SK-N-SH (cell line): ENCODE data around the gene PTCD2.

Experiments
- EZH2phosphoT487 ChIP-seq: fragments of 200-600 bp; sonication (generic); IDR thresholded peaks from 2 replicates; pipeline ENCODE4 v1.6.1; 2017; ENCODE audit warnings: low read depth, mixed run types, mild to moderate bottlenecking, antibody characterized with exemption, moderate library complexity, borderline replicate concordance
- NRF1 ChIP-seq: IDR thresholded peaks from 2 replicates; pipeline ENCODE4 v1.6.1; 2012; ENCODE audit warnings: low read depth, mild to moderate bottlenecking, low read length
- POLR2AphosphoS5 ChIP-seq: IDR thresholded peaks from 2 replicates; pipeline ENCODE4 v1.6.1; 2012; ENCODE audit warnings: low read depth, low read length
- RAD21 ChIP-seq: IDR thresholded peaks from 2 replicates; pipeline ENCODE4 v1.6.1; 2012; ENCODE audit warnings: mild to moderate bottlenecking, low read length
- RCOR1 ChIP-seq: fragments of 150-350 bp; IDR thresholded peaks from 2 replicates; pipeline ENCODE4 v1.6.1; 2017; ENCODE audit warnings: antibody characterized with exemption, low read length
- RFX5 ChIP-seq: IDR thresholded peaks from 2 replicates; pipeline ENCODE4 v1.6.1; 2012; ENCODE audit warnings: mild to moderate bottlenecking, improper control_type of control experiment, low read length
- SMC3 ChIP-seq: IDR thresholded peaks from 2 replicates; pipeline ENCODE4 v1.6.1; 2012; ENCODE audit warnings: low read depth, low read length, improper control_type of control experiment
- TAF1 ChIP-seq: IDR thresholded peaks from 2 replicates; pipeline ENCODE4 v1.6.1; 2012; ENCODE audit warnings: low read depth, mild to moderate bottlenecking, low read length, moderate library complexity, borderline replicate concordance
- TCF12 ChIP-seq: IDR thresholded peaks from 2 replicates; pipeline ENCODE4 v1.4.0; 2012
- TF ChIP-seq, protein P1 (sequence below): fragments of 200-600 bp; sonication (generic); IDR thresholded peaks from 2 replicates; pipeline ENCODE4 v1.6.1; 2017; ENCODE audit warnings: antibody characterized with exemption, mild to moderate bottlenecking, moderate library complexity
- TF ChIP-seq, protein P2 (sequence below): IDR thresholded peaks from 2 replicates; pipeline ENCODE4 v1.4.0; 2012; ENCODE audit warnings: low read depth, borderline replicate concordance
- TF ChIP-seq, protein P3 (sequence below): IDR thresholded peaks from 2 replicates; pipeline ENCODE4 v1.4.0; 2012; ENCODE audit warnings: low read depth
- TF ChIP-seq, protein P4 (sequence below): IDR thresholded peaks from 2 replicates; pipeline ENCODE4 v1.6.1; 2012; ENCODE audit warnings: mild to moderate bottlenecking, low read depth, low read length, moderate library complexity
- TF ChIP-seq, protein P5 (sequence below): fragments of 150-350 bp; IDR thresholded peaks from 2 replicates; pipeline ENCODE4 v1.6.1; 2017; ENCODE audit warnings: antibody characterized with exemption, low read length, low read depth, borderline replicate concordance

DNA sequence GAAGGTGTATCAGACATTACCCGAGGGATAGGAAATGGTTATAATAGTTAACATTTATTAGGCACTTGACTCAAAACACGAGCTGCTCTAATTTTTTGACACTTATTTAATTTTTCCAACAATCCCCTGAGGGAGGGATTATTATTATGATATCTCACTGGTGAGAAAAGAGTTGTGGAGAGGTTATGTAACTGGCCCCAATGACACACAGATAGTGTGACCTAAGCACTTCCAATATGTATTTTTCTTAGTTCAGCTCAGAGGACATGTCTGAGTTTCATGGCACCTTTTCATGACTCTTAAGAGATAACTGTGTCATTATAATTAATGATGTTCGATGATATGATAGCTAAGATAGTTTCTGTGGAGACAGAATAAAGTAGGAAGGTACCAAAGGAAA is 86.9 kb downstream of the PTCD2 start:
- TF ChIP-seq, protein P1, sequence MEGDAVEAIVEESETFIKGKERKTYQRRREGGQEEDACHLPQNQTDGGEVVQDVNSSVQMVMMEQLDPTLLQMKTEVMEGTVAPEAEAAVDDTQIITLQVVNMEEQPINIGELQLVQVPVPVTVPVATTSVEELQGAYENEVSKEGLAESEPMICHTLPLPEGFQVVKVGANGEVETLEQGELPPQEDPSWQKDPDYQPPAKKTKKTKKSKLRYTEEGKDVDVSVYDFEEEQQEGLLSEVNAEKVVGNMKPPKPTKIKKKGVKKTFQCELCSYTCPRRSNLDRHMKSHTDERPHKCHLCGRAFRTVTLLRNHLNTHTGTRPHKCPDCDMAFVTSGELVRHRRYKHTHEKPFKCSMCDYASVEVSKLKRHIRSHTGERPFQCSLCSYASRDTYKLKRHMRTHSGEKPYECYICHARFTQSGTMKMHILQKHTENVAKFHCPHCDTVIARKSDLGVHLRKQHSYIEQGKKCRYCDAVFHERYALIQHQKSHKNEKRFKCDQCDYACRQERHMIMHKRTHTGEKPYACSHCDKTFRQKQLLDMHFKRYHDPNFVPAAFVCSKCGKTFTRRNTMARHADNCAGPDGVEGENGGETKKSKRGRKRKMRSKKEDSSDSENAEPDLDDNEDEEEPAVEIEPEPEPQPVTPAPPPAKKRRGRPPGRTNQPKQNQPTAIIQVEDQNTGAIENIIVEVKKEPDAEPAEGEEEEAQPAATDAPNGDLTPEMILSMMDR: no peak
- no peak for TF ChIP-seq RFX5
- TF ChIP-seq POLR2AphosphoS5: no peak
- no peak for TF ChIP-seq SMC3
- TF ChIP-seq, protein P2, sequence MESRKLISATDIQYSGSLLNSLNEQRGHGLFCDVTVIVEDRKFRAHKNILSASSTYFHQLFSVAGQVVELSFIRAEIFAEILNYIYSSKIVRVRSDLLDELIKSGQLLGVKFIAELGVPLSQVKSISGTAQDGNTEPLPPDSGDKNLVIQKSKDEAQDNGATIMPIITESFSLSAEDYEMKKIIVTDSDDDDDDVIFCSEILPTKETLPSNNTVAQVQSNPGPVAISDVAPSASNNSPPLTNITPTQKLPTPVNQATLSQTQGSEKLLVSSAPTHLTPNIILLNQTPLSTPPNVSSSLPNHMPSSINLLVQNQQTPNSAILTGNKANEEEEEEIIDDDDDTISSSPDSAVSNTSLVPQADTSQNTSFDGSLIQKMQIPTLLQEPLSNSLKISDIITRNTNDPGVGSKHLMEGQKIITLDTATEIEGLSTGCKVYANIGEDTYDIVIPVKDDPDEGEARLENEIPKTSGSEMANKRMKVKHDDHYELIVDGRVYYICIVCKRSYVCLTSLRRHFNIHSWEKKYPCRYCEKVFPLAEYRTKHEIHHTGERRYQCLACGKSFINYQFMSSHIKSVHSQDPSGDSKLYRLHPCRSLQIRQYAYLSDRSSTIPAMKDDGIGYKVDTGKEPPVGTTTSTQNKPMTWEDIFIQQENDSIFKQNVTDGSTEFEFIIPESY: no peak
- no peak for TF ChIP-seq RCOR1
- no peak for TF ChIP-seq TAF1
- TF ChIP-seq, protein P3, sequence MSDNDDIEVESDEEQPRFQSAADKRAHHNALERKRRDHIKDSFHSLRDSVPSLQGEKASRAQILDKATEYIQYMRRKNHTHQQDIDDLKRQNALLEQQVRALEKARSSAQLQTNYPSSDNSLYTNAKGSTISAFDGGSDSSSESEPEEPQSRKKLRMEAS: no peak
- TF ChIP-seq NRF1: no peak
- TF ChIP-seq, protein P4, sequence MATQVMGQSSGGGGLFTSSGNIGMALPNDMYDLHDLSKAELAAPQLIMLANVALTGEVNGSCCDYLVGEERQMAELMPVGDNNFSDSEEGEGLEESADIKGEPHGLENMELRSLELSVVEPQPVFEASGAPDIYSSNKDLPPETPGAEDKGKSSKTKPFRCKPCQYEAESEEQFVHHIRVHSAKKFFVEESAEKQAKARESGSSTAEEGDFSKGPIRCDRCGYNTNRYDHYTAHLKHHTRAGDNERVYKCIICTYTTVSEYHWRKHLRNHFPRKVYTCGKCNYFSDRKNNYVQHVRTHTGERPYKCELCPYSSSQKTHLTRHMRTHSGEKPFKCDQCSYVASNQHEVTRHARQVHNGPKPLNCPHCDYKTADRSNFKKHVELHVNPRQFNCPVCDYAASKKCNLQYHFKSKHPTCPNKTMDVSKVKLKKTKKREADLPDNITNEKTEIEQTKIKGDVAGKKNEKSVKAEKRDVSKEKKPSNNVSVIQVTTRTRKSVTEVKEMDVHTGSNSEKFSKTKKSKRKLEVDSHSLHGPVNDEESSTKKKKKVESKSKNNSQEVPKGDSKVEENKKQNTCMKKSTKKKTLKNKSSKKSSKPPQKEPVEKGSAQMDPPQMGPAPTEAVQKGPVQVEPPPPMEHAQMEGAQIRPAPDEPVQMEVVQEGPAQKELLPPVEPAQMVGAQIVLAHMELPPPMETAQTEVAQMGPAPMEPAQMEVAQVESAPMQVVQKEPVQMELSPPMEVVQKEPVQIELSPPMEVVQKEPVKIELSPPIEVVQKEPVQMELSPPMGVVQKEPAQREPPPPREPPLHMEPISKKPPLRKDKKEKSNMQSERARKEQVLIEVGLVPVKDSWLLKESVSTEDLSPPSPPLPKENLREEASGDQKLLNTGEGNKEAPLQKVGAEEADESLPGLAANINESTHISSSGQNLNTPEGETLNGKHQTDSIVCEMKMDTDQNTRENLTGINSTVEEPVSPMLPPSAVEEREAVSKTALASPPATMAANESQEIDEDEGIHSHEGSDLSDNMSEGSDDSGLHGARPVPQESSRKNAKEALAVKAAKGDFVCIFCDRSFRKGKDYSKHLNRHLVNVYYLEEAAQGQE: no peak
- TF ChIP-seq EZH2phosphoT487: no peak
- TF ChIP-seq TCF12: no peak
- TF ChIP-seq RAD21: no peak
- TF ChIP-seq, protein P5, sequence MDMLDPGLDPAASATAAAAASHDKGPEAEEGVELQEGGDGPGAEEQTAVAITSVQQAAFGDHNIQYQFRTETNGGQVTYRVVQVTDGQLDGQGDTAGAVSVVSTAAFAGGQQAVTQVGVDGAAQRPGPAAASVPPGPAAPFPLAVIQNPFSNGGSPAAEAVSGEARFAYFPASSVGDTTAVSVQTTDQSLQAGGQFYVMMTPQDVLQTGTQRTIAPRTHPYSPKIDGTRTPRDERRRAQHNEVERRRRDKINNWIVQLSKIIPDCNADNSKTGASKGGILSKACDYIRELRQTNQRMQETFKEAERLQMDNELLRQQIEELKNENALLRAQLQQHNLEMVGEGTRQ: no peak
